Astrocyte (in vitro differentiated cells and primary cell): ENCODE measurements around the gene MTA2. TPM values are rescaled to one million over a fixed set of nuclear protein-coding genes. Genes with fewer than 3 reads are reported as not detected.

ENCODE experiments used
- DNase-seq: peaks from one replicate; pipeline ENCODE4 v3.0.0-alpha.2; 2010; ENCODE audit warnings: low read depth
- FAIRE-seq: peaks from 2 replicates; lab custom pipeline; 2011; peaks lifted over from hg19 to GRCh38; lab: Jason Lieb, UNC
- H2AFZ ChIP-seq: 2 replicates; pipeline ENCODE4 v1.6.0; 2012; ENCODE audit warnings: low read depth, low read length, inconsistent platforms
- H3K27ac ChIP-seq: 2 replicates; pipeline ENCODE4 v1.5.1; 2011; ENCODE audit warnings: low read depth, low read length, inconsistent platforms
- H3K27me3 ChIP-seq: 2 replicates; pipeline ENCODE4 v1.6.0; 2011; ENCODE audit warnings: low read length, inconsistent platforms; ENCODE audit not compliant: insufficient read depth
- H3K36me3 ChIP-seq: 2 replicates; pipeline ENCODE4 v1.5.1; 2011; ENCODE audit warnings: low read length, inconsistent platforms; ENCODE audit not compliant: insufficient read depth
- H3K4me1 ChIP-seq: 2 replicates; pipeline ENCODE4 v1.5.1; 2011; ENCODE audit warnings: low read length, inconsistent platforms; ENCODE audit not compliant: insufficient read depth
- H3K4me2 ChIP-seq: 2 replicates; pipeline ENCODE4 v1.6.0; 2012; ENCODE audit warnings: low read length, inconsistent platforms
- H3K4me3 ChIP-seq: 2 replicates; pipeline ENCODE4 v1.5.1; 2011; ENCODE audit warnings: low read depth, mild to moderate bottlenecking, low read length, inconsistent platforms; ENCODE audit not compliant: insufficient read depth
- H3K79me2 ChIP-seq: 2 replicates; pipeline ENCODE4 v1.6.0; 2012; ENCODE audit warnings: mild to moderate bottlenecking, low read length, inconsistent platforms; ENCODE audit not compliant: insufficient read depth
- H3K9ac ChIP-seq: 2 replicates; pipeline ENCODE4 v1.6.0; 2012; ENCODE audit warnings: mild to moderate bottlenecking, low read length, inconsistent platforms
- H3K9me3 ChIP-seq: 2 replicates; pipeline ENCODE4 v1.5.1; 2012; ENCODE audit warnings: low read depth, mild to moderate bottlenecking, low read length, inconsistent platforms; ENCODE audit not compliant: insufficient read depth
- H4K20me1 ChIP-seq: 2 replicates; pipeline ENCODE4 v1.6.0; 2012; ENCODE audit warnings: low read length, inconsistent platforms; ENCODE audit not compliant: insufficient read depth
- H3K27ac Mint-ChIP-seq: one replicate; pipeline ENCODE4 v1.8.0; 2021; ENCODE audit warnings: mild to moderate bottlenecking, mixed read lengths; ENCODE audit not compliant: unreplicated experiment
- H3K27me3 Mint-ChIP-seq: one replicate; pipeline ENCODE4 v1.8.0; 2021; ENCODE audit warnings: low read depth, mixed read lengths; ENCODE audit not compliant: unreplicated experiment
- H3K36me3 Mint-ChIP-seq: one replicate; pipeline ENCODE4 v1.8.0; 2021; ENCODE audit warnings: low read depth, mixed read lengths; ENCODE audit not compliant: unreplicated experiment
- H3K4me1 Mint-ChIP-seq: one replicate; pipeline ENCODE4 v1.8.0; 2021; ENCODE audit warnings: low read depth, mixed read lengths; ENCODE audit not compliant: unreplicated experiment
- H3K4me3 Mint-ChIP-seq: one replicate; pipeline ENCODE4 v1.8.0; 2021; ENCODE audit warnings: mild to moderate bottlenecking, moderate library complexity, mixed read lengths; ENCODE audit not compliant: unreplicated experiment
- H3K9me3 Mint-ChIP-seq: one replicate; pipeline ENCODE4 v1.8.0; 2021; ENCODE audit warnings: mild to moderate bottlenecking, mixed read lengths; ENCODE audit not compliant: unreplicated experiment
- CTCF ChIP-seq: IDR thresholded peaks from 2 replicates; pipeline ENCODE4 v1.5.1; 2011; ENCODE audit warnings: low read depth, mild to moderate bottlenecking, inconsistent platforms, low read length, moderate library complexity; ENCODE audit not compliant: insufficient read depth
- EZH2 ChIP-seq: IDR thresholded peaks from 2 replicates; pipeline ENCODE4 v1.6.1; 2012; ENCODE audit warnings: mild to moderate bottlenecking, low read length, inconsistent platforms; ENCODE audit not compliant: insufficient read depth
- total RNA-seq: library from RNA; stranded (reverse); gene quantifications from 2 replicates; pipeline ENCODE4 v1.2.1, GENCODE V29; 2021

Gene MTA2
- total RNA-seq, 1 donor from 2014 or later = 136 TPM

GRCh38 chr11:62615521-62615920 lies 13.9 kb upstream of the MTA2 start:
- no peak overlapping the region for H3K4me3 Mint-ChIP-seq
- Histone ChIP-seq H3K4me1 (peaks cover 15% of the 10 kb centered on the region), H2AFZ (no peak overlapping the region), H3K36me3 (no peaks in the 10 kb centered on the region), H3K79me2 (peaks cover 13% of the 10 kb centered on the region), H3K4me3 (no peak overlapping the region), H3K9ac (no peak overlapping the region), H3K27ac (no peak overlapping the region), H4K20me1 (no peaks in the 10 kb centered on the region), H3K4me2 (no peak overlapping the region), H3K27me3 (no peaks in the 10 kb centered on the region), H3K9me3 (no peaks in the 10 kb centered on the region)
- DNase-seq (no peak), FAIRE-seq (no peak)
- H3K36me3 Mint-ChIP-seq = no peaks in the 10 kb centered on the region
- H3K27ac Mint-ChIP-seq = no peak overlapping the region
- H3K27me3 Mint-ChIP-seq = no peaks in the 10 kb centered on the region
- H3K4me1 Mint-ChIP-seq = peaks cover 13% of the 10 kb centered on the region
- no peak for TF ChIP-seq EZH2
- TF ChIP-seq CTCF = no peak
- no peaks in the 10 kb centered on the region for H3K9me3 Mint-ChIP-seq

- no peak for TF ChIP-seq CTCF
- TF ChIP-seq EZH2 = no peak
- peaks cover 11% of the 10 kb centered on the region for H3K4me1 ChIP-seq
- no peak overlapping the region for H3K9ac ChIP-seq
- DNase-seq = no peak
- no peaks in the 10 kb centered on the region for H3K27me3 ChIP-seq
- no peak overlapping the region for H3K27ac Mint-ChIP-seq
- H4K20me1 ChIP-seq = no peaks in the 10 kb centered on the region
- H3K36me3 Mint-ChIP-seq = peaks cover 2% of the 10 kb centered on the region
- no peak overlapping the region for H3K4me2 ChIP-seq
- H3K4me3 ChIP-seq = no peak overlapping the region
- H2AFZ ChIP-seq = no peak overlapping the region
- H3K9me3 Mint-ChIP-seq = no peaks in the 10 kb centered on the region
- H3K36me3 ChIP-seq = no peaks in the 10 kb centered on the region
- no peak for FAIRE-seq
- H3K9me3 ChIP-seq = no peaks in the 10 kb centered on the region
- H3K4me1 Mint-ChIP-seq = peaks cover 15% of the 10 kb centered on the region
- H3K27ac ChIP-seq = no peak overlapping the region
- H3K27me3 Mint-ChIP-seq = no peaks in the 10 kb centered on the region
- peak overlapping the region; percentile 23 for H3K4me3 Mint-ChIP-seq
- H3K79me2 ChIP-seq = peaks cover 13% of the 10 kb centered on the region
Measured at GRCh38 chr11:62614275-62614674, 12.6 kb upstream of the MTA2 start.

GRCh38 chr11:62613291-62613778 lies 11.7 kb upstream of the MTA2 start:
- TF ChIP-seq EZH2 (no peak), CTCF (no peak)
- no peaks in the 10 kb centered on the region for H3K27me3 Mint-ChIP-seq

More at GRCh38 chr11:62613291-62613778, 11.7 kb upstream of the MTA2 start:
- no peaks in the 10 kb centered on the region for H4K20me1 ChIP-seq
- peak overlapping the region; percentile 34 for H3K4me3 Mint-ChIP-seq
- H2AFZ ChIP-seq = peak overlapping the region; percentile 26
- DNase-seq = no peak
- H3K9ac ChIP-seq = peak overlapping the region; percentile 87
- H3K27ac ChIP-seq = no peak overlapping the region
- H3K36me3 ChIP-seq = no peaks in the 10 kb centered on the region
- H3K9me3 ChIP-seq = no peaks in the 10 kb centered on the region
- no peak overlapping the region for H3K27ac Mint-ChIP-seq
- H3K9me3 Mint-ChIP-seq = no peaks in the 10 kb centered on the region
- peaks cover 9% of the 10 kb centered on the region for H3K79me2 ChIP-seq
- no peaks in the 10 kb centered on the region for H3K27me3 ChIP-seq
- H3K4me3 ChIP-seq = no peak overlapping the region
- no peak for FAIRE-seq
- peaks cover 14% of the 10 kb centered on the region for H3K4me1 Mint-ChIP-seq
- peak overlapping the region; percentile 96 for H3K4me2 ChIP-seq
- H3K4me1 ChIP-seq = peaks cover 11% of the 10 kb centered on the region
- H3K36me3 Mint-ChIP-seq = peaks cover 6% of the 10 kb centered on the region
